HG03457 (cell line): ENCODE results near the gene CEMP1.
"Not testable (repeated sequence)": the region's sequence is repeated elsewhere in the genome, so short reads cannot be mapped to it uniquely, and the experiment has no call there.

Experiments
- ATAC-seq: cut with Tn5 transposase; IDR thresholded peaks from one replicate; pipeline ENCODE4 v1.9.1; 2021; ENCODE audit warnings: moderate number of reproducible peaks; ENCODE audit not compliant: unreplicated experiment

CEMP1 gene

DNA sequence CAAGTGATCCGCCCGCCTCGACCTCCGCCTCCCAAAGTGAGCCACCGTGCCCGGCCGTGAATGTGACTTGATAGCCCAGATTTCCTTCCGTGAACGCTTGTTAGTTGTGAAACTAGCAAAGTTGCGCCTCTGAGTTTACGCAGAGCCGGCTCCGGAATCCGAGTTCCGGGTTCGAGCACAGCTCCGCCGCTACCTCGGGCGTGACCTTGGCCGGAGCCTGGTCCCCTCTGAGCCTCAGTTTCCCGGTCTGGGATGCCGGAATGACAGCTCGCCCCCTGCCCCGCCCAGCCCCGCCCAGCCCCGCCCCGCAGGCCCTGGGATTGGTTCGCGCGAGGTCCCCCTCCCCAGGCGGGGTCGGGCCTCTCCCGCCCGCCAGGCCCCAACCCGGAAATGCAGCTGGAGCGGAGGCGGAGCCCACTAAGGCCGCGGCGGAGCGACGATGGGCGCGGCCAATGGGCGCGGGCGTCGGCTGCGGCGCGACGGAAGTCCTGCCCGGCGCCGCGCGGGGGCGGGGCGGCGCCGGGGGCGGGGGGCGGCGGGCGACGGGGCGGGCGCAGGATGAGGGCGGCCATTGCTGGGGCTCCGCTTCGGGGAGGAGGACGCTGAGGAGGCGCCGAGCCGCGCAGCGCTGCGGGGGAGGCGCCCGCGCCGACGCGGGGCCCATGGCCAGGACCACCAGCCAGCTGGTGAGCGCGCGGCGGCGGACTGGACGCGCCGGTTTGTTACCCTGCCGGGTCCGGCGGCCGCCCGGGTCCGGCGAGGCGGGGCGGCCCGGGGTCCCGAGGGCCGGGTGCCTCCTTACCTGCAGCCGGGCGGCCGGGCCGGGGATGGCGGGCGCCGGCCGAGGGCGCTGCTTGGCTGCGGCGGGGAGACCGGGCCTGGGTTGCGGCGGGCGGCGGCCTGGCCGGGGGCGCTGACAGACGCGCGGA lies 6.5 kb upstream of the CEMP1 start, which contains the start of gene PDPK1:
PDPK1 (plus strand) TSS at position 571 of the 929 bp plus-strand sequence; CDS start at position 663, 92 bp downstream.
- peak; percentile 48 for ATAC-seq

DNA sequence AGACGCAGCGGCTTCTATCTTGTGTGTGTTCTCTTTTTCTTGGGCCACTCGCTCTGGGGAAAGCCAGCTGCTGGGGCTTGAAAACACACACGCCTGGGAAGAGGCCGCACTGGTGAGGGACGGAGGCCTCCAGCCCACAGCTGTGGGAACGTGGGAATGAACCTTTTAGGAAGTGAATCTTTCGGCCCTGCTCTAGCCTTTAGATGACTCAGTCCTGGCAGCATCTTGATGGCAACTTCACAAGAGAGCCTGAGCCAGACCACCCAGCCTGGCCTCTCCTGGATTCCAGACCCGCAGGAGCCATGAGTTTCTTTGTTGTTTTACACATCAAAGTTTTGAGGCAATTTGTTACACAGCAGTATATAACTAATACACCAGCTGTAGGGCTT lies 4.4 kb upstream of the CEMP1 start:
- no peak for ATAC-seq

DNA sequence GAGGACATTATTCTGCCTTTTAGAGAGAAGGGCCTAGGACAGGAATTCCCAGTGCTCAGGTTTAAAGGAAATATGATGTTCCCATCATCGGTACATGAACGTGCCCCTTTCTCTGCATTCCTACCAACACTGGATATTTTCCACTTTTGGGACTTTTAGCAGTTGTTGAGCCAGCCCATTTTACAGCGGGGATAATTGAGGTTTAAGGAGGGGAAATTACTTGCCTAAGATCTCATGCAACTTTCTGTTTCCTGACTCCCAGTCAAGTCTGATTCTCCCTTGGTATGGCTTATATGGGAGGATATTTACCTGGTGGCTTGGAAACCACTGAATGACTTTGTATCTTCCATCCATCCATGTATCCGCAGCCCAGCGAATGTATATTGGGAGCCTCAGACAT lies 3.1 kb upstream of the CEMP1 start:
- not testable (repeated sequence) for ATAC-seq

DNA sequence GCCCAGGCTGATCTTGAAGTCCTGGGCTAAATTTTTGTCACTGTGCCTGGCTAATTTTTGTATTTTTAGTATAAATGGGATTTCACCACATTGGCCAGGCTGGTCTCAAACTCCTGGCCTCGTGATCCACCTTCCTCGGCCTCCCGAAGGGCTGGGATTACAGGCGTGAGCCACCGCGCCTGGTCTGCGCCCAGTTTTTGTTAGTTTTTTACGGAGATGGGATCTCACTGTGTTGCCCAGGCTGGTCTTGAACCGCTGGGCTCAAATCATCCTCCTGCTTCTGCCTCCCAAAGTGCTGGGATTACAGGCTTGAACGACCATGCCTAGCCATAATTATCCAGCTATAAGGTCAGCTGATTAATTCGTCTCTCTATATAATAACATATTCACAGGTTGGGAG lies 2.7 kb upstream of the CEMP1 start:
- ATAC-seq, result no peak

DNA sequence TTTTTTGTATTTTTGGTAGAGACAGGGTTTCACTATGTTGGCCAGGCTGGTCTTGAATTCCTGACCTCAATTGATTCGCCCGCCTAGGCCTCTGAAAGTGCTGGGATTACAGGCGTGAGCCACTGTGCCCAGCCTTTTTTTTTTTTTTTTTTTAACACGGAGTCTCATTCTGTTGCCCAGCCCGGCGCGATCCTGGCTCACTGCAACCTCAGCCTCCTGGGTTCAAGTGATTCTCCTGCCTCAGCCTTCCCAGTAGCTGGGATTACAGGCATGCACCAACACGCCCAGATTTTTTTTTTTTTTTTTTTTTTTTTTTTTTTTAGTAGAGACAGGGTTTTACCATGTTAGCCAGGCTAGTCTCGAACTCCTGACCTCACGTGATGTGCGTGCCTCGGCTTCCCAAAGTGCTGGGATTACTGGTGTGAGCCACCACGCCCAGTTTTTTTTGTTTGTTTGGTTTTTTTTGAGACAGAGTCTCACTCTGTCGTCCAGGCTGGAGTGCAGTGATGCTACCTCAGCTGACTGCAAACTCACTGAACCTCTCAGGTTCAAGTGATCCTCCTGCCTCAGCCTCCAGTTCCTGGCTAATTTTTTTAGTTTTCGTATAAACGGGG lies 2.0 kb upstream of the CEMP1 start:
- ATAC-seq, result not testable (repeated sequence)

DNA sequence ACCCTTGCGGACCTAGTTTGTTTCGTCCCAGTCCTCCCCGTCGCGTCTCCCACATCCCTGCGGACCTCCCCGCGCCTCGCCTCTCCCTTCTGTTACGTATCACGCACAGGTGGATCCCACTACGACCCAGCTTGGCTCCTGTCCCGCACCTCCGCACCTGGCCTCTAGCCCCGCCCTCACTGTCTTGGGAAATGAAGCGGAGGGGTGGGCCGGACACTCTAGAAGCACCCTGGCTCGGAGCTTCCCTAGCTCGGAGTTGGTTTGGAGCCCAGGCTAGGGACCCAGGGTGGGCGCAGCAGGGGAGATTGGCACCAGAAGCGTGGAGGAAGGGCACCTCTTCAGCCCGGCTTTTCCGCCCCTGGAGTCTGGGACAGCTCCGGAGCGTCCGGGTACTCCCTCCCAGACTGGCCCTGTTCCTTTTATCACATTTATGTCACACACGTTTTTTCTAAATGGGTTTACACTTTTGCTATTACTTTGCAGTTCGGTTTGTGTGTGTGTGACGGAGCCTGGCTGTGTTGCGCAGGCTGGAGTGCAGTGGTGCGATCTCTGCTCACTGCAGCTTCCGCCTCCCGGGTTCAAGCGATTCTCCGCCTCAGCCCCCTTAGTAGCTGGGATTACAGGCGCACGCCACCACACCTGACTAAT lies 1.4 kb upstream of the CEMP1 start:
- no peak for ATAC-seq

DNA sequence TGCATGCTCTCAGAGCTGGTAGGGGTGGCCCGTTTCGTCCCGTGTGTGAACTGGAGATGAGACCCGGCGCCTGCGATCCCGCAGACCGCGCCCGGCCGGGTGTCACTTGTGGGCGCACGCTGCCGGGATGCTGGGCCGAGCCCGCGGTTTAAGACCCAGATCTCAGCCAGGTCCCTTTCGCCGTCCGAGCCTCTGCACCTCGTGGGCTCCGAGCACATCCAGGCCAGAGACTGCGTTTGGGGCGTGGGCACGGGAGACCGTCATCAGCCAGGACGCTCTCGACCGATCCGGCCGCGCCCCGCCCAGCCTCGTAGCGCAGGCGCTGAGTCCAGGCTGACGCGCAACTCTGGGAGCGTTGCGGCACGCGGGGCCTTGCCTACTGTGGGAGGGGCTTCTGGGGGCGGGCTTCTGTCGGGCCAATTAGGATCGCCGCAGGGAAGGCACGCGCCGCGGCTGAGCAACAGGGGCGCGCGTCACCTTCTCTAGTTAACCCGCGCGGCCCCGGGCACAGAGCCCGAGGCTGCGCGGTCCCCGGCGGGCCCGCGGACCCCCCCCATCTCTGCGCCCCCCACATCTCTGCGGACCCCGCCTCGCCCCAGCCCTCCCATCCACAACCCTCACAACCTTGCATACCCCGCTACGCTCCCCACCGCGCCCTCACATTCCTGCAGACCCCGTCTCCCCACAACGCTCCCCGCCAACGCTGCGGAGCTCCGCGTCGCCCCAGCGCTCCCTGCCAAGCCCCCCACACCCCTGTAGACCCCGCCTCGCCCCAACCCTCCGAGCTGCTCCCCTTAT lies 687 bp upstream of the CEMP1 start:
- ATAC-seq, result peak; percentile 70

- no peak for ATAC-seq
Observed at GRCh38 chr16:2530629-2531318, 434 bp downstream of the CEMP1 start.

DNA sequence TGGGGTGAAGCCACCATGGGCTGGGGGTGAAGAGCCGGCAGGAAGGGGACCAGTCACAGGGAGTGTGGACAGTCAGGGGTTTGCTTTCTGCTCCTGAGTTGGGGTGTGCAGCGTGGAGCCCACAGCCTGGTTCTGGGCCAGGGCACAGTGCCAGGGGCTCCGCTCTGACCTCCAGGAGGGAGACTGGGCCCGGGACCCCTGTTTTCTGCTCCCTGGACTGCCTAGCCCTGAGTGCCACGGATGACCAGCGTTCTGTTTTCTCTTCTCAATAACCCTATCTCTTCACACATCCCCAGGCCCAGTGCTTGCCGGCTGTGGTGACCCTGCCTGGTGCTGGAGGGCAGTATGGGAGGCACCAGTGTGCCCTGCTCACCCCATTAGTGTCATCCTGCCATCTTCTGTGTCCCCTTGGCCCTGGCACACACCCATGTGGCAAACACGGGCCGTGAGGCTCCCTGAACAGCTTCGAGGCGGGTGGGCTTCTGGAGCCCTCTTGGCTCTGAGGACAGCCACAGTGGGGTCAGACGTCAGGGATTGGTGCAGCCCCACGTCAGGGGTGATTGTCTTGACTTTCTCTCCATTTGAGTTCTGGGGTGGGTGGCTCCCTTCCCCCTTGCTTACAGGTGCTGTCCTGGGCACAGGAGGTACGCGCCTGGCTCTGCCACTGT lies 1.1 kb downstream of the CEMP1 start:
- no peak for ATAC-seq

- no peak for ATAC-seq
Observed at GRCh38 chr16:2529061-2529931, 1.9 kb downstream of the CEMP1 start.

DNA sequence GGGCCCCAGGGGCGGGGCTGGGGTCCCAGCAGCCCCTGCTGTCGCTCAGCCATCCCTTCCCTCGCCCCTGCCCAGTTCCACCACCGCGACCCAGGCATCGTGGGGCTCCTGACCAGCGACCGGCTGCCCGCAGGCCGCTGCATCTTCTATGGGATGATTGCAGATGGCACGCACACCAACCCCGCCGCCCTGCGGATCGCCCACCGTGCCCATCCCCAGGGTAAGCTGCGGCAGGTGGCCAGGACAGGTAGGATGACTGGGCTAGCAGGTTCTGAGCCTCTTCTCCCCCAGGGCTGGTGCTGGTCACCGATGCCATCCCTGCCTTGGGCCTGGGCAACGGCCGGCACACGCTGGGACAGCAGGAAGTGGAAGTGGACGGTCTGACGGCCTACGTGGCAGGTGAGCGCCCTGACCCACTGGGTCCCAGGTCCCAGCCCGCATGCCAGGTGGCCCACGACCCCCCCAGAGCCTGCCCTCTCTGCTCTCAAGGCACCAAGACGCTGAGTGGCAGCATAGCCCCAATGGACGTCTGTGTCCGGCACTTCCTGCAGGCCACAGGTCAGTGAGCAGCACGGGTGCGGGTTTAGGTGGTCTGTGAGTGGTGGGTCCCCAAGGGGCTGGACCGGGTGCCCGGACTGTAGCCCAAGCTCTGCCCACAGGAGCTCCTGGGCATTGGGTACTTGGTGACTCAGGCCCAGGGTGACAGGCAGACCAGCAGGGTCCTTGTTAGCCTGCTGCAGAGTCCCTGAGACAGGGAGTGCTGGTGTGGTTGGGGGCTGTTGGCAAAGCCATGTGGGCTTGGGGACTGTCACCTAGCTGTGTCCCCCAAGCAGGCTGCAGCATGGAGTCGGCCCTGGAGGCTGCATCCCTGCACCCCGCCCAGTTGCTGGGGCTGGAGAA lies 2.8 kb downstream of the CEMP1 start:
- no peak for ATAC-seq

DNA sequence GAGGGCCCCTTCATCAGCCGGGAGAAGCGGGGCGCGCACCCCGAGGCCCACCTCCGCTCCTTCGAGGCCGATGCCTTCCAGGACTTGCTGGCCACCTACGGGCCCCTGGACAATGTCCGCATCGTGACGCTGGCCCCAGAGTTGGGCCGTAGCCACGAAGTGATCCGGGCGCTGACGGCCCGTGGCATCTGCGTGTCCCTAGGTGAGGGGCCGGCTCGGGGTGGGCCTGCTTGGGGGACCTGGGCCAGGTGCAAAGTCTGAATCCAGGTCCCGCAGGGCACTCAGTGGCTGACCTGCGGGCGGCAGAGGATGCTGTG lies 3.5 kb downstream of the CEMP1 start:
- ATAC-seq, result no peak

- ATAC-seq, result no peak
Observed at GRCh38 chr16:2527071-2527783, 4.0 kb downstream of the CEMP1 start.

DNA sequence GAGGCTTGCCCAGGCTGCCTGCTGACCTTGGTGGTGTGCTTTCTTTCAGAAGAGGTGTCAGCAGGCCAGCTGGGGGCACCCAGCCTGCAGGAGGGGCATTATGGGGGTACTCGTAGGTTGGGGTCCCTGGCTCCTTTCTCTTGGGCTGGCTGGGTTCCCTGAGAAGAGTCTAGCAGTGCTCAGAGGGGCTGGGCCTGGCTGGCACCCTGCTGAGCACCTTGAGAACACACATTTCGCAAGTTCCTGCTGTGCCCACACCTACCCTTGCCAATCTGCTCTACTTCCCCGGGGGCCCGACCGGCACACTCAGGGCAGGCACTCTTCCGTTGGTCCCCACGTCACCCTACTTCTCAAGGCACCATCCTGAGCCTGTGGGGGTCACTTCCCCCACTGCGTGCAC lies 5.1 kb downstream of the CEMP1 start:
- no peak for ATAC-seq

GRCh38 chr16:2524339-2524938 lies 6.8 kb downstream of the CEMP1 start:
- ATAC-seq, result no peak

- no peak for ATAC-seq
Observed at GRCh38 chr16:2523801-2524231, 7.4 kb downstream of the CEMP1 start.
